ENCODE measurements around the gene CATSPERD.
"Not testable (repeated sequence)": the region's sequence is repeated elsewhere in the genome, so short reads cannot be mapped to it uniquely, and the experiment has no call there.

The CATSPERD gene

DNA sequence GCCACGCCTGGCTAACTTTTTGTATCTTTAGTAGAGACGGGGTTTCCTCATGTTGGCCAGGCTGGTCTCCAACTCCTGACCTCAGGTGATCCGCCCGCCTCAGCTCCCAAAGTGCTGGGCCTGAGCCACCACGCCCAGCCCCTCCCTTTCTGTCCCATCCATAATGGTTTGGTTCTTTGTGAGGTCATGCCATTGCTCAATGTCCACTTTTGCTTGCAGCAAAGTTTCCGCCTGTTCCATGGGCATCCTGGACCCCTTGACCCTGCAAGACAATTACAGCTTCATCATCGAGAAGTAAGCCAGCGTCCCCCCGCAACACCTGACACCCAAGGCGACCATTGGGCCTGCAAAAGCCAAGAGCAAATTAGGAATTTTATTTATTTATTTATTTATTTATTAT lies 47.5 kb downstream of the CATSPERD start:
- no peak for TF ChIP-seq POLR2AphosphoS5 (IDR thresholded peaks at IDR 0.05; ENCODE audit: borderline replicate concordance, low read depth, low read length)
- TF ChIP-seq FOXP2 (optimal IDR thresholded peaks at IDR 0.05; ENCODE audit: control extremely low read depth, extremely low read length, insufficient read depth) = no peak
- TF ChIP-seq EZH2 (IDR thresholded peaks at IDR 0.05) = no peak
- Histone ChIP-seq H3K4me3 (no peak overlapping the region), H3K27ac (no peak overlapping the region), H3K9me3 (ENCODE audit: low read depth, low read length) (no peaks in the 10 kb centered on the region), H3K36me3 (ENCODE audit: insufficient read depth, low read length) (no peaks in the 10 kb centered on the region), H3K9ac (ENCODE audit: insufficient read length) (no peak overlapping the region)
- DNase-seq (ENCODE audit: low read depth, low spot score) = no peak

DNA sequence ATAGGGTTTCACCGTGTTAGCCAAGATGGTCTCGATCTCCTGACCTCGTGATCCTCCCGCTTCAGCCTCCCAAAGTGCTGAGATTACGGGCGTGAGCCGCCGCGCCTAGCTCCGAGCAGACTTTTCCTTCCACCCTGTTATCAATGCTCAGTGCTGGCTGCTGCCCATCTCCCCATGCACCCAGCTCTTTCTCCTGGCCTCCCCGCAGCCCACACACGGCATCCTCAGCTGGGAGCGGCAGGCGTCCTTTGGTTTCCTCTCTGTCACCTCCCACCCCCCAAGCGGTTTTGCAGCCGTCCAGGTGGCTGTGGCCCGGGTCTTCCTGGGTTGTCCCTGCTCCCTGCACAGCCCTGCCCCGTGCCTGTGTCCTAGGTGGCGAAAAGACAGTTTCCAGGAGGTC lies 52.0 kb downstream of the CATSPERD start:
- H3K4me3 ChIP-seq = no peak overlapping the region
- H3K27ac ChIP-seq = no peak overlapping the region
- TF ChIP-seq POLR2AphosphoS5 (IDR thresholded peaks at IDR 0.05; ENCODE audit: borderline replicate concordance, low read depth, low read length) = no peak
- no peak for TF ChIP-seq FOXP2 (optimal IDR thresholded peaks at IDR 0.05; ENCODE audit: control extremely low read depth, extremely low read length, insufficient read depth)
- TF ChIP-seq EZH2 (IDR thresholded peaks at IDR 0.05) = no peak
- no peak for DNase-seq (ENCODE audit: low read depth, low spot score)
- no peaks in the 10 kb centered on the region for H3K9me3 ChIP-seq (ENCODE audit: low read depth, low read length)
- no peaks in the 10 kb centered on the region for H3K36me3 ChIP-seq (ENCODE audit: insufficient read depth, low read length)
- no peak overlapping the region for H3K9ac ChIP-seq (ENCODE audit: insufficient read length)

DNA sequence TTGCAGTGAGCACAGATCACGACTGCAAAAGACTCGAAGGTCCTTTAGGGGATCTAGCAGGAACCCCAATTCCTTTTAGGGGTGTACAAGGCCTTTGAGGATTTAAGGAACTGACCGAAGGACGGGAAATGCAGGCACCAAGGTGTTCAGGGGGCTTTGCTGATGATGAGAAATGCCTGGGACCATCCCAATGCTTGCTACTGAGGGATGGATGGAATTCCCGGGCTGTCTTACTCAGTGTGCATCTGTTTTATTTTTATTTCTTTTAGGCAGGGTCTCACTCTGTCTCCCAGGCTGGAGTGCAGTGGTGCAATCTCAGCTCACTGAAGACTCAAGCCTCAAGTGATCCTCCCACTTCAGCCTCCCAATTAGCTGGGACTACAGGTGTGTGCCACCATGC lies 52.8 kb downstream of the CATSPERD start:
- no peak overlapping the region for H3K4me3 ChIP-seq
- H3K9me3 ChIP-seq (ENCODE audit: low read depth, low read length) = no peaks in the 10 kb centered on the region
- DNase-seq (ENCODE audit: low read depth, low spot score) = no peak
- H3K27ac ChIP-seq = peak overlapping the region; percentile 60; the same call in 1 of the 2 replicates
- TF ChIP-seq POLR2AphosphoS5 (IDR thresholded peaks at IDR 0.05; ENCODE audit: borderline replicate concordance, low read depth, low read length) (no peak), EZH2 (IDR thresholded peaks at IDR 0.05) (no peak), FOXP2 (optimal IDR thresholded peaks at IDR 0.05; ENCODE audit: control extremely low read depth, extremely low read length, insufficient read depth) (no peak)
- no peaks in the 10 kb centered on the region for H3K36me3 ChIP-seq (ENCODE audit: insufficient read depth, low read length)
- peak overlapping the region; percentile 38 for H3K9ac ChIP-seq (ENCODE audit: insufficient read length)

DNA sequence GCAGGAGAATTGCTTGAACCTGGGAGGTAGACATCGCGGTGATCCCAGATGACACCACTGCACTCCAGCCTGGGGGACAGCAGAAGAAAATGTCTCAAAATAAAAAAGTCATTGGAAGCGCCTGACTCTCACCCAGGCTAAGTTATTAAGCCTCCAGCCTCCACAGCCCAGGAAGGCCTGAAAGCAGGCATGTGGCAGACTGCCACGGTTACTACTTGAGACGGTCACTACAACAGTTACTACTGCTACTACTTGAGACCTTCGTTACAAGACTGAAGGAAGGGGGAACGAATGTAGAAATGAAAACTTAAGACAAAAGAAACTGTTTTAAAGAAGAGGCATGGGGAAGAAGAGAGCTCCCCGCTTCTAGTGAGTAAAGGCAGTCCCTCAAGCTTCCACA lies 54.5 kb downstream of the CATSPERD start:
- DNase-seq (ENCODE audit: low read depth, low spot score) = no peak
- TF ChIP-seq FOXP2 (optimal IDR thresholded peaks at IDR 0.05; ENCODE audit: control extremely low read depth, extremely low read length, insufficient read depth) (no peak), POLR2AphosphoS5 (IDR thresholded peaks at IDR 0.05; ENCODE audit: borderline replicate concordance, low read depth, low read length) (no peak), EZH2 (IDR thresholded peaks at IDR 0.05) (no peak)
- H3K27ac ChIP-seq = no peak overlapping the region
- H3K9ac ChIP-seq (ENCODE audit: insufficient read length) = no peak overlapping the region
- H3K4me3 ChIP-seq = no peak overlapping the region
- H3K36me3 ChIP-seq (ENCODE audit: insufficient read depth, low read length) = no peaks in the 10 kb centered on the region
- no peaks in the 10 kb centered on the region for H3K9me3 ChIP-seq (ENCODE audit: low read depth, low read length)

GRCh38 chr19:5775668-5776309 lies 55.4 kb downstream of the CATSPERD start:
- TF ChIP-seq EZH2 (IDR thresholded peaks at IDR 0.05) (no peak), FOXP2 (optimal IDR thresholded peaks at IDR 0.05; ENCODE audit: control extremely low read depth, extremely low read length, insufficient read depth) (no peak), POLR2AphosphoS5 (IDR thresholded peaks at IDR 0.05; ENCODE audit: borderline replicate concordance, low read depth, low read length) (no peak)
- H3K36me3 ChIP-seq (ENCODE audit: insufficient read depth, low read length) = no peaks in the 10 kb centered on the region
- H3K9ac ChIP-seq (ENCODE audit: insufficient read length) = no peak overlapping the region
- H3K4me3 ChIP-seq = no peak overlapping the region
- H3K9me3 ChIP-seq (ENCODE audit: low read depth, low read length) = no peaks in the 10 kb centered on the region
- no peak overlapping the region for H3K27ac ChIP-seq
- no peak for DNase-seq (ENCODE audit: low read depth, low spot score)

GRCh38 chr19:5778402-5778801 lies 58.0 kb downstream of the CATSPERD start:
- no peak overlapping the region for H3K27ac ChIP-seq
- H3K9ac ChIP-seq (ENCODE audit: insufficient read length) = no peak overlapping the region
- DNase-seq (ENCODE audit: low read depth, low spot score) = no peak
- no peak for TF ChIP-seq FOXP2 (optimal IDR thresholded peaks at IDR 0.05; ENCODE audit: control extremely low read depth, extremely low read length, insufficient read depth)
- TF ChIP-seq POLR2AphosphoS5 (IDR thresholded peaks at IDR 0.05; ENCODE audit: borderline replicate concordance, low read depth, low read length) = no peak
- TF ChIP-seq EZH2 (IDR thresholded peaks at IDR 0.05) = no peak
- no peak overlapping the region for H3K4me3 ChIP-seq
- H3K9me3 ChIP-seq (ENCODE audit: low read depth, low read length) = no peaks in the 10 kb centered on the region
- H3K36me3 ChIP-seq (ENCODE audit: insufficient read depth, low read length) = no peaks in the 10 kb centered on the region

DNA sequence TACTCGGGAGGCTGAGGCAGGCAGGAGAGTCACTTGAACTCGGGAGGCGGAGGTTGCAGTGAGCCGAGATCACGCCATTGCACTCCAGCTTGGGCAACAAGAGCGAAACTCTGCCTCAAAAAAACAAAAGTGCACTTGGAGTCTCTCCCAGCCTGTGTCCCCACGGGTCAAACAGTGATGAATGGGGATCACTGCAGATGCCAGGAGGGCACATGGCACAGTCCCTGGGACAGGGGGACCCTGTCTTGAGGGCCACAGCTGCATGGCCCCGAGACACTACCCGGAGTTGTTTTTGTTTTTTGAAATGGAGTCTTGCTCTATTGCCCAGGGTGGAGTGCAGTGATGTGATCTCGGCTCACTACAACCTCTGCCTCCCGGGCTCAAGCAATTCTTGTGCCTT lies 60.5 kb downstream of the CATSPERD start:
- H3K9ac ChIP-seq (ENCODE audit: insufficient read length); H3K4me3 ChIP-seq; H3K9me3 ChIP-seq (ENCODE audit: low read depth, low read length); DNase-seq (ENCODE audit: low read depth, low spot score); H3K36me3 ChIP-seq (ENCODE audit: insufficient read depth, low read length); H3K27ac ChIP-seq: not testable (repeated sequence)

DNA sequence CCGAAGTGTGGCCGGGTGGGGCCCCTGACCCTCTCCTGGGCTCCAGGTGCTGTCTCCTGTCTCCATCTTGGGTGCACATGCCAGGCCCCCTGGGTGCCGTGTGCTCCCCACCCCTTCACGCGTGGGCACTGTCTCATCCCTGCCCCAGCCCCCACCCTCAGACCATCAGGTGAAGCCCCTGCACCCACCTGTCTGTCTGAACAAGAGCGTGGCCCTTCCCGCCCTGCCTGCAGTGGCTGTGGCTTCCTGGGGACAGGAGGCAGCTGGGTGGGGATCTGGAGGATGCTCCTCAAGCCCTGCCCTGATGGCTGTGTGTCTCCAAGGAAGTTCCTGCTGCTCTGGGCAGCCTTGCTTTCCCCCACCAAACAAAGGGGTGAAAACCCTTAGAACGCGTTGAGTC lies 61.9 kb downstream of the CATSPERD start:
- Histone ChIP-seq H3K36me3 (ENCODE audit: insufficient read depth, low read length) (peaks cover 23% of the 10 kb centered on the region; the same call in 1 of the 2 replicates), H3K9me3 (ENCODE audit: low read depth, low read length) (no peaks in the 10 kb centered on the region), H3K4me3 (no peak overlapping the region), H3K27ac (no peak overlapping the region), H3K9ac (ENCODE audit: insufficient read length) (no peak overlapping the region)
- TF ChIP-seq EZH2 (IDR thresholded peaks at IDR 0.05) (no peak), POLR2AphosphoS5 (IDR thresholded peaks at IDR 0.05; ENCODE audit: borderline replicate concordance, low read depth, low read length) (no peak; the same call in 1 of the 2 replicates), FOXP2 (optimal IDR thresholded peaks at IDR 0.05; ENCODE audit: control extremely low read depth, extremely low read length, insufficient read depth) (no peak)
- DNase-seq (ENCODE audit: low read depth, low spot score) = no peak
